DMS 273 treated with DMSO at 0.1 percent for 48 hours (cell line): ENCODE measurements around the gene SLC35F6.

Experiments used
- DNase-seq: peaks from one replicate; lab custom pipeline; 2025; lab: John Stamatoyannopoulos, UW

SLC35F6 gene

DNA sequence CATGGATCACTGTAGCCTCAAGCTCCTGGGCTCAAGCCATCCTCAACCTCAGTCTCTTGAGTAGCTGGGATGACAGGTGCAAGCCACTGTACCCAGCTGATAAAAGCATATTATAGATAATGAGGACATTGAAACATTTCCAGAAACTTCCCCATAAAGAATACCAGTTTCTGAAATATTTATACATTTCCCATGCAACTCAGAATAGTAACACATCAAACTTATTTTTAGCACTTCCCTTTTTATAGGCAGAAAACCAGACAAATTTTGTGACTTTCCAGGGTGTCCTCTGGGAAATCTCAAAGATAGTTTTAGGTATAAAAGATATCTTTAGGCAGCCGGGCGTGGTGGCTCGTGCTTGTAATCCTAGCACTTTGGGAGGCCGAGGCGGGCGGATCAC, 58.8 kb downstream of the SLC35F6 start:
- no peak for DNase-seq
